Gastrocnemius medialis (tissue), 4 donors: Measurements from ENCODE around the gene PTPN7.

Experiments
- CTCF ChIP-seq, 5 experiments: fragments of 450-650 bp in 3 of 5; fragments of 200-600 bp in 2 of 5; sonication (generic) in 2 of 5; IDR thresholded peaks in 4 of 5; conservative IDR thresholded peaks in 1 of 5; 1 replicate in 4 of 5; 2 replicates in 1 of 5; pipeline ENCODE4 v1.5.1; 2016 to 2019; ENCODE audit warnings: antibody characterized with exemption in 5 of 5, mild to moderate bottlenecking in 3 of 5, moderate library complexity in 3 of 5
- POLR2A ChIP-seq, 2 donors: fragments of 450-650 bp; IDR thresholded peaks; one replicate each; pipeline ENCODE4 v1.6.1; 2017; ENCODE audit warnings: antibody characterized with exemption in 2 of 2, mild to moderate bottlenecking in 2 of 2, moderate library complexity in 2 of 2

DNA sequence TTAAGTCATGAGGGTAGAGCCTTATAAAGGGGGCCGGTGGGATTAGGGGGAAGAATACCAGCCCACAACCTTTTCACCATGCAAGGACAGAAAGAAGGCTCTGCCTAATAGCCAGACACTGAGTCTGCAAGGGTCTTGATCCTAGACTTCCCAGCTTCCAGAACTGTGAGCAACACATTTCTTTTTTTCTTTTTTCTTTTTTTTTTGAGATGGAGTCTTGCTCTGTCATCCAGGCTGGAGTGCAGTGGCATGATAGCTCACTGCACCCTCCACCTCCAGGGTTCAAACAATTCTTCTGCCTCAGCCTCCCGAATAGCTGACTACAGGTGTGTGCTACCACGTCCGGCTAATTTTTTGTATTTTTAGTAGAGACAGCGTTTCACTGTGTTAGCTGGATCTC, 14.1 kb downstream of the PTPN7 start:
- TF ChIP-seq CTCF (IDR thresholded peaks at IDR 0.05 in 4 of 5, conservative IDR thresholded peaks at IDR 0.05 in 1 of 5) (no peak), POLR2A (IDR thresholded peaks at IDR 0.05) (no peak)
